ENCODE results near the gene DTWD2.

DNA sequence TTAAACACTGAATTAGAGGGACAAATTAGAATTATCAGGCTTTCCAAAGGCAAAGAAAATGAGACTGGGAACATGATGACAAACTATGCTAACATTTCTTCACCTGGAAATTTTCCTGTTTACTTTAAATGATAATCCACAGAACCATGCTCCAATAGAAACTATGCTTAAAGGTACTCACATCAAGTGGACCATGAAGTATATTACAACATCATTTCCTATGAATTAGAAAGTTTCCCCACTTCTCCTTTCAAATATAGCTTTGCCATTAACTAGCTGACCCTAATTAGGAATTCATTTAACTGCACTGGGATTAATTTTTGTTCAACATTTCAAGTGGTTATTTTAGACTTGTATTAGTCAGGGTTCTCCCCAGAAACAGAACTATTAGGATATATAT is 81.4 kb downstream of the DTWD2 start:
- TF ChIP-seq, protein P1, sequence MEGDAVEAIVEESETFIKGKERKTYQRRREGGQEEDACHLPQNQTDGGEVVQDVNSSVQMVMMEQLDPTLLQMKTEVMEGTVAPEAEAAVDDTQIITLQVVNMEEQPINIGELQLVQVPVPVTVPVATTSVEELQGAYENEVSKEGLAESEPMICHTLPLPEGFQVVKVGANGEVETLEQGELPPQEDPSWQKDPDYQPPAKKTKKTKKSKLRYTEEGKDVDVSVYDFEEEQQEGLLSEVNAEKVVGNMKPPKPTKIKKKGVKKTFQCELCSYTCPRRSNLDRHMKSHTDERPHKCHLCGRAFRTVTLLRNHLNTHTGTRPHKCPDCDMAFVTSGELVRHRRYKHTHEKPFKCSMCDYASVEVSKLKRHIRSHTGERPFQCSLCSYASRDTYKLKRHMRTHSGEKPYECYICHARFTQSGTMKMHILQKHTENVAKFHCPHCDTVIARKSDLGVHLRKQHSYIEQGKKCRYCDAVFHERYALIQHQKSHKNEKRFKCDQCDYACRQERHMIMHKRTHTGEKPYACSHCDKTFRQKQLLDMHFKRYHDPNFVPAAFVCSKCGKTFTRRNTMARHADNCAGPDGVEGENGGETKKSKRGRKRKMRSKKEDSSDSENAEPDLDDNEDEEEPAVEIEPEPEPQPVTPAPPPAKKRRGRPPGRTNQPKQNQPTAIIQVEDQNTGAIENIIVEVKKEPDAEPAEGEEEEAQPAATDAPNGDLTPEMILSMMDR (IDR thresholded peaks at IDR 0.05) = no peak
- no peak for TF ChIP-seq POLR2A (IDR thresholded peaks at IDR 0.05)
